ENCODE measurements around the gene CERT1.
"Not testable (repeated sequence)": the region's sequence is repeated elsewhere in the genome, so short reads cannot be mapped to it uniquely, and the experiment has no call there.

Gene CERT1, protein sequence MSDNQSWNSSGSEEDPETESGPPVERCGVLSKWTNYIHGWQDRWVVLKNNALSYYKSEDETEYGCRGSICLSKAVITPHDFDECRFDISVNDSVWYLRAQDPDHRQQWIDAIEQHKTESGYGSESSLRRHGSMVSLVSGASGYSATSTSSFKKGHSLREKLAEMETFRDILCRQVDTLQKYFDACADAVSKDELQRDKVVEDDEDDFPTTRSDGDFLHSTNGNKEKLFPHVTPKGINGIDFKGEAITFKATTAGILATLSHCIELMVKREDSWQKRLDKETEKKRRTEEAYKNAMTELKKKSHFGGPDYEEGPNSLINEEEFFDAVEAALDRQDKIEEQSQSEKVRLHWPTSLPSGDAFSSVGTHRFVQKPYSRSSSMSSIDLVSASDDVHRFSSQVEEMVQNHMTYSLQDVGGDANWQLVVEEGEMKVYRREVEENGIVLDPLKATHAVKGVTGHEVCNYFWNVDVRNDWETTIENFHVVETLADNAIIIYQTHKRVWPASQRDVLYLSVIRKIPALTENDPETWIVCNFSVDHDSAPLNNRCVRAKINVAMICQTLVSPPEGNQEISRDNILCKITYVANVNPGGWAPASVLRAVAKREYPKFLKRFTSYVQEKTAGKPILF

DNA sequence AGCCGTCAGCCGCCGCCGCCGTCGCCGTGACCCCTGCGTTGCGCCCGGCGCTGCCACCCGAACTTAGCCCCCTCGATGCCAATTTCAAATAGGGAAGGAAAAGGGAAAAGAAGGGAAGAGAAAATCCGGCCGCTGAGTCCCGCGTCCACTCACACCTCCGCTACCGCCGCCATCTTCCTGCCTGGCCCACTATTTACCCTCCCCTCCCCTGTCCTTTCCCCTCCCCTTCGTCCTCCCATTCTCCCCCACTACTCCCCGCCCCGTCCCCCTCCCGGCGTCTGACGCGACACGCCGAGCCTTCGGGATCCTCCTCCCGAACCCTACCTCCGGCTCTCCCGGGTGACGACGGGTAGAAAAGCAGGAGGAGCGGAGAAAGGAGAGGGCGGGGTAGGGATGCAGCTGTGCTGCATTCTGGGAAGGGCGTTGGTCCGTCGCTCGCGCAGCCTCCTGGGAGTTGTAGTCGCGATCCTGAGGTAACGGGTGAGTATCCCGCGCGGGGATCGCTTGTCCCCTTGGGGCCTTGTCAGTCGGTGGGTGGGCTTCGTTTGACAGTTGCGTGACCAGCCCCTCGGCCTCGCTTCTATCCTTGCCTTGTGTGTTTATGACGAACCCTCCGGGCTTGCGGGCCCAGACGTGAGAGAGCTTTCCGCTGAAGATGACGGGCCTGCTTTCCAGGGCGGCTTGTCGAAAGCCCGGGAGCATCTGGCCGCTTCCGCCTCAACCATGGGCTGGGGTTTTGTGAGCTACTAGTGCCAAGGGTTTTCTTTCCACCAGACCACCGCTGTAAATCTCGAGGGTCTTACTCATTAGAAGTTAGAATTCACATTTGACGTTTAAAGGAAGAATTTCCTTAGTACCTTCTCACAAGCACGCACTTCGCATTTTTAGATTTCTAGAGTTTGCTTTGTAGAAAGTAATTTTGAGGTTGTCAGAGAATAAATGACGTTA is at the start of gene CERT1, which contains the start of gene POLK:
TSS of gene CERT1 (minus strand) at position 195 of the 948 bp plus-strand sequence. CDS start 422 bp downstream, outside the sequence.
TSS of gene POLK (plus strand) at position 457 of the 948 bp plus-strand sequence.
- DNase-seq, result peak; percentile 97
- in situ Hi-C loops (cut with HindIII; ENCODE audit: low pct_ligation_motif_present, low pct_unique_long_range_greater_than_20kb, low sequenced_read_pairs), result no loop called here

- in situ Hi-C loops (cut with HindIII; ENCODE audit: low pct_ligation_motif_present, low pct_unique_long_range_greater_than_20kb, low sequenced_read_pairs), result not testable (repeated sequence)
Measured at GRCh38 chr5:75560655-75561054, 49.2 kb upstream of the CERT1 start.

DNA sequence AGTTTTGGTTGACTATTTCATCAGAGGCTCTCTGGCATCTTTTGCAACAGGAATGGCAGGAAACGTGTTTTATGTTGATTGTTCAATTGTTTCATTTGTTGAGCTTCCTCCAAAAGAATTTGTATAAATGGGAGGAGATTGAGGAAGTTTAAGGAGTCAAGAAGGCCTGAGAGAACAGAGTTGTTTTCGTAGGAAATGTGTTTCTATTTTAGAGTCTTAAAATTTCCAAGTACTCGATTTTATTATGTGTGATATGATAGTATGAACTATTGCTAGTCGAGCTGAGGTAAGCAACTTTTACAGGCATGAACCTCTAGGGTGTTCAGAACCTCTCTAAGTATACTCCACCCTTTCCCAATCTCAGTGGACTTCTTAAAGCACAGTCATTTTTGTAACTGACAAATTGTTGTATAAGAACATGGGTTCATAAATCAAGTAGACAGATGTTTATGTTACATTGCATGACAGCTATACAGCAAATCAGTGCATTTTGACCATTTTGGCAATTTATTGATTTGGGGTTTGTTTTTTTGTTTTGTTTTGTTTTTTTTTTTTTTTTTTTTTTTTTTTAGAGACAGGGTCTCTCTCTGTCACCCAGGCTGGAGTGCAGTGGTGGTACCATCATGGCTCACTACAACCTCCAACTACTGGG is 47.7 kb upstream of the CERT1 start:
- in situ Hi-C loops (cut with HindIII; ENCODE audit: low pct_ligation_motif_present, low pct_unique_long_range_greater_than_20kb, low sequenced_read_pairs), result no loop called here

More at GRCh38 chr5:75560655-75561054, 49.2 kb upstream of the CERT1 start:
- not testable (repeated sequence) for DNase-seq

GRCh38 chr5:75558221-75558620 is 46.8 kb upstream of the CERT1 start:
- in situ Hi-C loops (cut with HindIII; ENCODE audit: low pct_ligation_motif_present, low pct_unique_long_range_greater_than_20kb, low sequenced_read_pairs), result no loop called here
- DNase-seq, result no peak

More for the DNA sequence above, 47.7 kb upstream of the CERT1 start:
- DNase-seq, result no peak

DNA sequence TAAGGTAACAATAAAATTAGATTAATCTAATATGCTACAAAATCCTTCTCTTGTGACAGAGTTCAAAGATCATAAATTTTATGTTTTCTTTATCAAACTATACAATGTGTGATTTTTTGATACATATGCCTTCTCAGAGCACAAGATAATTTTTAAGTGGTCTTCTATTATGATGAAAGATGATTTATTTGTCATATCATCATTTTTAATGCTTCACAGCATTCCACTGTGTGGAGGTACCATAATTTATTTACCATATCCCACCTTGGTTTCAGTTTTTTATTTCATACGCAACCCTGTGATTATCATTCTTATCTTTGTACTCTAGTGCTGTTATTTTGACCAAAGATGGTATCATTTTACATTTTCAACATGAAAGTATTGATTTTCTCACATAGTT is 41.9 kb upstream of the CERT1 start:
- no peak for DNase-seq
- in situ Hi-C loops (cut with HindIII; ENCODE audit: low pct_ligation_motif_present, low pct_unique_long_range_greater_than_20kb, low sequenced_read_pairs), result no loop called here

GRCh38 chr5:75552764-75553163 is 41.3 kb upstream of the CERT1 start:
- in situ Hi-C loops (cut with HindIII; ENCODE audit: low pct_ligation_motif_present, low pct_unique_long_range_greater_than_20kb, low sequenced_read_pairs), result no loop called here
- DNase-seq, result no peak

DNA sequence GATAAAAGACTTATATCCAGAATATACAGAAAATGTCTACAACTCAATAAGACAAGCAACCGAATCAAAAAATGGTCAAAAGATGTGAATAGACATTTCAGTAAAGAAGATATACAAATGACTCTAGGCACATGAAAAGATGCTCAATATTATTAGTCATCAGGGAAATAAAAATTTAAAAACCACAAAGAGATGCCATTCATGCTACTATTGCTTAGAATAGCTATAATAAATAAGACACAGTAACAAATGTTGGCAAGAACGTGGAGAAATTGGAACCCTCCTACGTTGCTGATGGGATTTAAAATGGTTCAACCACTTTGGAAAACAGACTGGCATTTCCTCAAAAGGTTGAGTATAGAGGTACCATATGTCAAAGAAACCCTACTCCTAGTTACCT is 40.0 kb upstream of the CERT1 start:
- DNase-seq, result no peak
- in situ Hi-C loops (cut with HindIII; ENCODE audit: low pct_ligation_motif_present, low pct_unique_long_range_greater_than_20kb, low sequenced_read_pairs), result no loop called here

- DNase-seq, result no peak
- in situ Hi-C loops (cut with HindIII; ENCODE audit: low pct_ligation_motif_present, low pct_unique_long_range_greater_than_20kb, low sequenced_read_pairs), result no loop called here
Measured at GRCh38 chr5:75550597-75550996, 39.2 kb upstream of the CERT1 start.

- no peak for DNase-seq
- in situ Hi-C loops (cut with HindIII; ENCODE audit: low pct_ligation_motif_present, low pct_unique_long_range_greater_than_20kb, low sequenced_read_pairs), result no loop called here
Measured at GRCh38 chr5:75547812-75548211, 36.4 kb upstream of the CERT1 start.

GRCh38 chr5:75546830-75547229 is 35.4 kb upstream of the CERT1 start:
- DNase-seq, result no peak
- in situ Hi-C loops (cut with HindIII; ENCODE audit: low pct_ligation_motif_present, low pct_unique_long_range_greater_than_20kb, low sequenced_read_pairs), result no loop called here

- in situ Hi-C loops (cut with HindIII; ENCODE audit: low pct_ligation_motif_present, low pct_unique_long_range_greater_than_20kb, low sequenced_read_pairs), result no loop called here
- no peak for DNase-seq
Measured at GRCh38 chr5:75545131-75545530, 33.7 kb upstream of the CERT1 start.

GRCh38 chr5:75538211-75538610 is 26.8 kb upstream of the CERT1 start:
- no peak for DNase-seq
- in situ Hi-C loops (cut with HindIII; ENCODE audit: low pct_ligation_motif_present, low pct_unique_long_range_greater_than_20kb, low sequenced_read_pairs), result no loop called here

DNA sequence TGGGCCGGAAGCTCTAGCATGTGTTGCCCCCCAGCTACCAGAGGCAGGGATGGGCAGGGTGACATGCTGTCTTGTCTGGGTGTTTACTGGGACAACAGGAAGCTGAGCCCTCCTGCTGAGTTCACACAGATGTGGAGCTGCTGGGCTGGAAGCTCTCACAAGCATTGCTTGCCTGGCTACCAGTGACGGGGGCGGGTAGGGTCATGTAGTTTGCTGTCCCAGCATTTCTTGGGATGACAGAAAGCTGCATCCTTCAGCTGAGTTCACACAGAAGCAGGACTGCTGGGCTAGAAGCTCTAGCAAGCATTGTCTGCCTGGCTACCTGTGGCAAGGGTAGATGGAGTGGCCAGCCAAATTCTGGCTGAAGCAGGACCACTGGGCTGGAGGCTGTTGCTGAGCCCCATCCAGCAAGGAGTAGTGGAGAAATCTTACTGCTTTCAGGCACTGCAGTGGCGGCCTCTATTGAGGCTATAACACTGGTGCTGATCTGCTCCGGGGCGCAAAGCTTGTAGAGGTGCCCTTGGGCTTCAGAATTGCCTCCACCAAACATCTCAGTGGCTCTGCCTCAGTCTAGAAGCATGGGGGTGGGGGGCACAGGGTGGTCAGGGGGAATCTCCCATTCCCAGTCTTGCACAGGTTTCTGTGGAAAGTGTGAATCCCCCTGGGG is 25.4 kb upstream of the CERT1 start:
- in situ Hi-C loops (cut with HindIII; ENCODE audit: low pct_ligation_motif_present, low pct_unique_long_range_greater_than_20kb, low sequenced_read_pairs), result no loop called here
- DNase-seq, result no peak

- no peak for DNase-seq
Measured at GRCh38 chr5:75536147-75536546, 24.7 kb upstream of the CERT1 start.

DNA sequence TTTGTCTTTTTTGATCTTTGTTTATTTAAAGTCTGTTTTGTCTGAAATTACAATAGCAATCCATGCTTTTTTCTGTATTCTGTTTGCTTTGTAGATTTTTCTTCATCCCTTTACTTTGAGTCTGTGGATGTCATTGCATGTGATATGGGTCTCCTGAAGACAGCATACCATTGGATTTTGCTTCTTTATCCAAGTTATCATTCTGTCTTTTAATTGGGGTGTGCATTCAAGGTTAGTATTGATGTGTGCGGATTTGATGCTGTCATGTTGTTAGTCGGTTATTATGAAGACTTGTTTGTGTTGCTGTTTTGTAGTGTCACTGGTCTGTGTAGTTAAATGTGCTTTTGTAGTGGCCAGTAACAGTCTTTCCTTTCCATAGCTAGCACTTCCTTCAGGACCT is 23.3 kb upstream of the CERT1 start:
- in situ Hi-C loops (cut with HindIII; ENCODE audit: low pct_ligation_motif_present, low pct_unique_long_range_greater_than_20kb, low sequenced_read_pairs), result no loop called here

More at GRCh38 chr5:75536147-75536546, 24.7 kb upstream of the CERT1 start:
- in situ Hi-C loops (cut with HindIII; ENCODE audit: low pct_ligation_motif_present, low pct_unique_long_range_greater_than_20kb, low sequenced_read_pairs), result no loop called here

DNA sequence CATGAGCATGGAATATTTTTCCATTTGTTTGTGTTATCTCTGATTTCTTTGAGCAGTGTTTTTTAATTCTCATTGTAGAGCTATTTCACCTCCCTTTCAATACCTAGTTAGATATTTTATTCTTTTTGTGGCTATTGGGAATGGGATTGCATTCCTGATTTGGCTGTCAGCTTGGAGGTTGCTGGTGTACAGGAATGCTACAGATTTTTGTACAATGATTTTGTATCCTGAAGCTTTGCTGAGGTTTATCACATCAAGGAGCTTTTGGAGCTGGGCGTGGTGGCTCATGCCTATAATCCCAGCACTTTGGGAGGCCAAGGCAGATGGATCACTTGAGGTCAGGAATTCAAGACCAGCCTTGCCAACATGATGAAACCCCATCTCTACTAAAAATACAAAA is 22.3 kb upstream of the CERT1 start:
- peak; percentile 8 for DNase-seq
- in situ Hi-C loops (cut with HindIII; ENCODE audit: low pct_ligation_motif_present, low pct_unique_long_range_greater_than_20kb, low sequenced_read_pairs), result not testable (repeated sequence)

More for the DNA sequence above, 23.3 kb upstream of the CERT1 start:
- no peak for DNase-seq

- in situ Hi-C loops (cut with HindIII; ENCODE audit: low pct_ligation_motif_present, low pct_unique_long_range_greater_than_20kb, low sequenced_read_pairs), result no loop called here
- DNase-seq, result no peak
Measured at GRCh38 chr5:75532190-75532589, 20.8 kb upstream of the CERT1 start.

DNA sequence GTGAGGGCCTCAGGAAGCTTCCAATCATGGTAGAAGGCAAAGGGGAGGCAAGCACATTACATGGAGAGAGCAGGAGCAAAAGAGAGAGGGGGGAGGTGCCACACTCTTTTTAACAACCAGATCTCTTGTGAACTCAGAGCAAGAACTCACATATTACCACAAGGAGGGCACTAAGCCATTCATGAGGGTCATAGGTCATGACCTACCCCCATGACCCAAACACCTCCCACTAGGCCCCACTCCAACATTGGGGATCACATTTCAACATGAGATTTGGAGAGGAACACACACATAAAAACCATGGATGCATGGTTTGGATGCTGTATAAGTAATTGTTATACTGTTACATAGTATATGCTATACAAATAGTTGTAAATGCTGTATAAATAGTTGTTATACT is 17.8 kb upstream of the CERT1 start:
- no peak for DNase-seq
- in situ Hi-C loops (cut with HindIII; ENCODE audit: low pct_ligation_motif_present, low pct_unique_long_range_greater_than_20kb, low sequenced_read_pairs), result no loop called here

Data from ACHN (cell line).